ENCODE data around the gene ZKSCAN1. TPM values are rescaled to one million over a fixed set of nuclear protein-coding genes. Genes with fewer than 3 reads are reported as not detected.
A peak's percentile ranks its signal among the peaks of the same experiment; 100 is the strongest.
"Not testable (repeated sequence)": the region's sequence is repeated elsewhere in the genome, so short reads cannot be mapped to it uniquely, and the experiment has no call there.

The ZKSCAN1 gene
- total RNA-seq, 1 experiment from 2014 or later, result 9.0 TPM

DNA sequence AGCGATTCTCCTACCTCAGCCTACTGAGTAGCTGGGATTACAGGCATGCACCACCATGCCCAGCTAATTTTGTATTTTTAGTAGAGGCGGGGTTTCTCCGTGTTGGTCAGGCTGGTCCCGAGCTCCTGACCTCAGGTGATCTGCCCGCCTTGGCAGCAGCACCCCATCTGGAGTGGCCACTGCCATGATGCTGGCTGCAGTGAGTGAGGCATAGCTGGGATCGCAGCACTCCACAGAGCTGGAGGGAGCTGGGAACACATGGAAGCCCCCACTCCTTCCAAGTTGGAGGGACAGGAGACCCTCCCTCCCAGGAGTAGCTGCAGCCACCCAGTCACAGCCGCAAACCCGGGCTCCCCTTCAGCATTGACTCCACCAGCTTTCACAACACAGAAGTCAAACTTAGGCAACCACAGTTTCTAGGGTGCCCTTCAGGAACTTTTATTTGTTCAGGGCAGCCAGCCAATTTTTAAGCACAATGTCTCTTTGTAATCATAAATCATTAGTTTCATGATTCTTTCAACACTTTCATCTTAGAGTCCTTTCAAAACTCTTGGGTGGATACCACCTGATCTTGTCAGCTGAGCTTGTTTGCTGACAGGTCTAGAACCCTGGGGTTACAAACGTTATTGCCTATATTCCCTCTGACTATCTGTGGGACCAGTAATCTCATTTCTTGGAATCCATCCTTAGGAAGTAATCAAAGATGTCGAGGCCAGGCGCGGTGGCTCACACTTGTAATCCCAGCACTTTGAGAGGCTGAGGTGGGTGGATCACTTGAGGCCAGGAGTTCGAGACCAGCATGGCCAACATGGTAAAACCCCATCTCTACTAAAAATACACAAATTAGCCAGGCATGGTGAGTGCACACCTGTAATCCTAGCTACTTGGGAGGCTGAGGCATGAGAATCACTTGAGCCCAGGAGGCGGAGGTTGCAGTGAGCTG, 2.7 kb upstream of the ZKSCAN1 start:
- not testable (repeated sequence) for H3K4me3 ChIP-seq (ENCODE audit: insufficient read depth, low read depth, low read length); H3K36me3 ChIP-seq (replicated peaks; ENCODE audit: control insufficient read depth, insufficient read depth, low read length); H3K27me3 ChIP-seq (ENCODE audit: control insufficient read depth, insufficient read depth, low read length); DNase-seq

DNA sequence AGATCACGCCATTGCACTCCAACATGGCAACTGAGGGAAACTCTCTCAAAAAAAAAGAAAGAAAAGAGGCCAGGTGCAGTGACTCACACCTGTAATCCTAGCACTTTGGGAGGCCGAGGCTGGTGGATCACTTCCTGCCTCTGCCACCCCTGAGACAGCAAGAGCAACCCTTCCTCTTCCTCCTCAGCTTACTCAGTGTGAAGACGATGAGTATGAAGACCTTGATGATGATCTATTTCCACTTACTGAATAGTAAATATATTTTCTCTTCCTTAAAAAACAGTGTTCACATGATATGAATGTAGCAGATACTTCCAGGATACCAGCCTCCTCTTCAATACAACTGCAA, 2.1 kb upstream of the ZKSCAN1 start:
- no peaks in the 10 kb centered on the region for H3K36me3 ChIP-seq (replicated peaks; ENCODE audit: control insufficient read depth, insufficient read depth, low read length)
- no peak for DNase-seq
- H3K27me3 ChIP-seq (ENCODE audit: control insufficient read depth, insufficient read depth, low read length), result no peaks in the 10 kb centered on the region

GRCh38 chr7:100016215-100016901, 962 bp downstream of the ZKSCAN1 start:
- Histone ChIP-seq H3K36me3 (replicated peaks; ENCODE audit: control insufficient read depth, insufficient read depth, low read length) (peaks cover 1% of the 10 kb centered on the region; the same call in 1 of the 2 replicates), H3K4me3 (ENCODE audit: insufficient read depth, low read depth, low read length) (peak overlapping the region; percentile 94), H3K27me3 (ENCODE audit: control insufficient read depth, insufficient read depth, low read length) (no peaks in the 10 kb centered on the region)
- no peak for DNase-seq

More for the DNA sequence above, 2.1 kb upstream of the ZKSCAN1 start:
- H3K4me3 ChIP-seq (ENCODE audit: insufficient read depth, low read depth, low read length), result no peak overlapping the region

DNA sequence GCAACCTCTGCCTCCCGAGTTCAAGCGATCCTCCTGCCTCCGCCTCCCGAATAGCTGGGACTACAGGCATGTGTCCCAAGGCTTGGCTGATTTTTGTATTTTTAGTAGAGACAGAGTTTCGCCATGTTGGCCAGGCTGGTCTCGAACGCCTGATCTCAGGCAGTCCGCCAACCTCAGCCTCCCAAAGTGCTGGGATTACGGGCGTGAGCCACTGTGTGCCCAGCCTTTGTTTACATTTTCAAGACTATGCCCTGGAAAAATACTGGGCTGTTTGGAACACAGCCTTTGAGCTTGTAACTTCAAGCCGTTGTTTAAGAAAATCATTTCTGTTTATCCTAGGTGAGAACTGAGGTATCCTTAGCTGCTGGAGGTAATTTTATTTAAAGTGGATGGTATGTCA, 1.9 kb downstream of the ZKSCAN1 start:
- no peak for DNase-seq
- Histone ChIP-seq H3K36me3 (replicated peaks; ENCODE audit: control insufficient read depth, insufficient read depth, low read length) (peaks cover 1% of the 10 kb centered on the region), H3K27me3 (ENCODE audit: control insufficient read depth, insufficient read depth, low read length) (no peaks in the 10 kb centered on the region), H3K4me3 (ENCODE audit: insufficient read depth, low read depth, low read length) (no peak overlapping the region)

DNA sequence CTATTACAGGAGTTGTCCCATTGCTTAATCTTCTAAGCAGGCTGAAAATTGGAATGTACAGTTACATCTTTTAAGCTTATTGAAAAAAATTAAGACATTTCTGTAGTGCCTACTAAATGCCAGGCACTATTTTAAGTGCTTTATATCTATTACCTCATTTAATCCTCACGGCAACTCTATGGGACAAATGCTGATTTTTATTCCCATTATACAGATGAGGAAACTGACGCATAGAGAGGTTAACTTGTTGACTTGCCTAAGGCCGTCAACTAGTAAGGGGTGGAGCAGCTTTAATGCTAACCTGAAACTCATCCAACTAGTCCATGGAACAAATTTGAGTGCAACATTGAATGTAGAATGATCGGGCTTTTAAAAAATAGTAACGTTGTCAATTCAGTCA, 2.5 kb downstream of the ZKSCAN1 start:
- peaks cover 1% of the 10 kb centered on the region for H3K36me3 ChIP-seq (replicated peaks; ENCODE audit: control insufficient read depth, insufficient read depth, low read length)

GRCh38 chr7:100019908-100020307, 4.5 kb downstream of the ZKSCAN1 start:
- DNase-seq, result no peak
- Histone ChIP-seq H3K4me3 (ENCODE audit: insufficient read depth, low read depth, low read length) (no peak overlapping the region), H3K27me3 (ENCODE audit: control insufficient read depth, insufficient read depth, low read length) (no peaks in the 10 kb centered on the region), H3K36me3 (replicated peaks; ENCODE audit: control insufficient read depth, insufficient read depth, low read length) (peaks cover 15% of the 10 kb centered on the region)

More for the DNA sequence above, 2.5 kb downstream of the ZKSCAN1 start:
- Histone ChIP-seq H3K27me3 (ENCODE audit: control insufficient read depth, insufficient read depth, low read length) (no peaks in the 10 kb centered on the region), H3K4me3 (ENCODE audit: insufficient read depth, low read depth, low read length) (no peak overlapping the region)
- DNase-seq, result no peak

DNA sequence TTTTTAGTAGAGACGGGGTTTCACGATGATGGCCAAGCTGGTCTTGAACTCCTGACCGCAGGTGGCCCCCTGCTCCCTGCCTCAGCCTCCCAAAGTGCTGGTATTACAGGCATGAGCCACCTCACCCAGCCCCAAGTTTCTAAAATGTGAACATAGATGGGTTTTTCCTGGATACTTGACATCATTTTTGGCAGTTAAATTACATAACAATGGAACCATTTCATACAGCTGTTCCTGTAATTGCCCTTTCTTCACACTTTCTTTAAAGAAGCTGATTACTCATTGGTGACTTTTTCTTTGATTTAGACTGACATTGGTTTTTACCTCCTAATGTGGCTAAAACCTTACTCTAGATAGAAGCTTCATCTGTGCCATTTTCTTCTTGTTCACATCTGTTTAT, 5.9 kb downstream of the ZKSCAN1 start:
- Histone ChIP-seq H3K4me3 (ENCODE audit: insufficient read depth, low read depth, low read length) (no peak overlapping the region), H3K36me3 (replicated peaks; ENCODE audit: control insufficient read depth, insufficient read depth, low read length) (peaks cover 17% of the 10 kb centered on the region), H3K27me3 (ENCODE audit: control insufficient read depth, insufficient read depth, low read length) (no peaks in the 10 kb centered on the region)
- DNase-seq, result no peak

DNA sequence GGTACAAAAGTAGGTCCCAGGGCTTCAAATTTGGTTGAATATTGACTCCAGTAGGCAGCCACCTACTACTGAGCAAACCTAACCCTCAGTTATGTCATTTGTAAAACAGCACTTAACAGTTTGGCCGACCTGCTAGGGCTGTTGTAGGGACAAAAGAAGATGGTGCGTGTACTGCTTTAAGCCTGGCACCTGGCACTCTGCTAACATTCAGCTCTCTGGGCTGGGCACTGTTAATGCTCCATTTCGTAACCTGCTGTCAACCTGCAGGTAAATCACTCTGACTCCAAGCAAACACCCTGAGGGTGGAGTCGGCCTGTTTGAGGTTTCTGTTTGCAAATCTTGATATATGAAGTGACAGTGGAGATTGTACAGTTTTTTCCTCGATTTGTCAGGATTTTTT, 7.2 kb downstream of the ZKSCAN1 start:
- DNase-seq, result no peak
- no peak overlapping the region for H3K4me3 ChIP-seq (ENCODE audit: insufficient read depth, low read depth, low read length)
- H3K27me3 ChIP-seq (ENCODE audit: control insufficient read depth, insufficient read depth, low read length), result no peaks in the 10 kb centered on the region
- H3K36me3 ChIP-seq (replicated peaks; ENCODE audit: control insufficient read depth, insufficient read depth, low read length), result peaks cover 17% of the 10 kb centered on the region

DNA sequence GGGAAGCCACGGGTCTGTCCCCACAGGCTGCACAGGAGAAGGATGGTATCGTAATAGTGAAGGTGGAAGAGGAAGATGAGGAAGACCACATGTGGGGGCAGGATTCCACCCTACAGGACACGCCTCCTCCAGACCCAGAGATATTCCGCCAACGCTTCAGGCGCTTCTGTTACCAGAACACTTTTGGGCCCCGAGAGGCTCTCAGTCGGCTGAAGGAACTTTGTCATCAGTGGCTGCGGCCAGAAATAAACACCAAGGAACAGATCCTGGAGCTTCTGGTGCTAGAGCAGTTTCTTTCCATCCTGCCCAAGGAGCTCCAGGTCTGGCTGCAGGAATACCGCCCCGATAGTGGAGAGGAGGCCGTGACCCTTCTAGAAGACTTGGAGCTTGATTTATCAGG, 8.1 kb downstream of the ZKSCAN1 start:
- Histone ChIP-seq H3K27me3 (ENCODE audit: control insufficient read depth, insufficient read depth, low read length) (no peaks in the 10 kb centered on the region), H3K4me3 (ENCODE audit: insufficient read depth, low read depth, low read length) (no peak overlapping the region), H3K36me3 (replicated peaks; ENCODE audit: control insufficient read depth, insufficient read depth, low read length) (peaks cover 17% of the 10 kb centered on the region)
- DNase-seq, result no peak

DNA sequence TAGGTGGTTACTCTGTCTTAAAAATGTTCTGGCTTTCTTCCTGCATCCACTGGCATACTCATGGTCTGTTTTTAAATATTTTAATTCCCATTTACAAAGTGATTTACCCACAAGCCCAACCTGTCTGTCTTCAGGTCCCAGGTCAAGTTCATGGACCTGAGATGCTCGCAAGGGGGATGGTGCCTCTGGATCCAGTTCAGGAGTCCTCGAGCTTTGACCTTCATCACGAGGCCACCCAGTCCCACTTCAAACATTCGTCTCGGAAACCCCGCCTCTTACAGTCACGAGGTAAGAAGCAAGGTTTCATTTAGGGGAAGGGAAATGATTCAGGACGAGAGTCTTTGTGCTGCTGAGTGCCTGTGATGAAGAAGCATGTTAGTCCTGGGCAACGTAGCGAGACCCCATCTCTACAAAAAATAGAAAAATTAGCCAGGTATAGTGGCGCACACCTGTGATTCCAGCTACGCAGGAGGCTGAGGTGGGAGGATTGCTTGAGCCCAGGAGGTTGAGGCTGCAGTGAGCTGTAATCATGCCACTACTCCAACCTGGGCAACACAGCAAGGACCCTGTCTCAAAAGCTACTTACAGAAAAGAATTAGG, 8.7 kb downstream of the ZKSCAN1 start:
- DNase-seq, result no peak
- Histone ChIP-seq H3K4me3 (ENCODE audit: insufficient read depth, low read depth, low read length) (no peak overlapping the region), H3K27me3 (ENCODE audit: control insufficient read depth, insufficient read depth, low read length) (no peaks in the 10 kb centered on the region), H3K36me3 (replicated peaks; ENCODE audit: control insufficient read depth, insufficient read depth, low read length) (peaks cover 15% of the 10 kb centered on the region)

GRCh38 chr7:100027197-100027596, 11.8 kb downstream of the ZKSCAN1 start:
- Histone ChIP-seq H3K27me3 (ENCODE audit: control insufficient read depth, insufficient read depth, low read length) (no peaks in the 10 kb centered on the region), H3K4me3 (ENCODE audit: insufficient read depth, low read depth, low read length) (no peak overlapping the region), H3K36me3 (replicated peaks; ENCODE audit: control insufficient read depth, insufficient read depth, low read length) (peaks cover 23% of the 10 kb centered on the region)
- no peak for DNase-seq

GRCh38 chr7:100029596-100029995, 14.2 kb downstream of the ZKSCAN1 start:
- DNase-seq, result no peak
- Histone ChIP-seq H3K4me3 (ENCODE audit: insufficient read depth, low read depth, low read length) (no peak overlapping the region), H3K36me3 (replicated peaks; ENCODE audit: control insufficient read depth, insufficient read depth, low read length) (peaks cover 24% of the 10 kb centered on the region), H3K27me3 (ENCODE audit: control insufficient read depth, insufficient read depth, low read length) (no peaks in the 10 kb centered on the region)

DNA sequence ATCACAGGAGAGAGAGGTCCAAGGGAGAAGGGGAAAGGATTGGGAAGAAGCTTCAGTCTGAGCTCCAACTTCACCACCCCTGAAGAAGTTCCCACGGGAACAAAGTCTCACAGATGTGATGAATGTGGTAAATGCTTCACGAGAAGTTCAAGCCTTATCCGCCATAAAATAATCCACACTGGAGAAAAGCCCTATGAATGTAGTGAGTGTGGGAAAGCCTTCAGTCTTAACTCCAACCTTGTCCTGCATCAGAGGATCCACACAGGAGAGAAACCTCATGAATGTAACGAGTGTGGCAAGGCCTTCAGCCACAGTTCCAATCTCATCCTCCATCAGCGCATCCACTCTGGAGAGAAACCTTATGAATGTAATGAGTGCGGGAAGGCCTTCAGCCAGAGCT, 18.1 kb downstream of the ZKSCAN1 start:
- Histone ChIP-seq H3K4me3 (ENCODE audit: insufficient read depth, low read depth, low read length) (no peak overlapping the region), H3K36me3 (replicated peaks; ENCODE audit: control insufficient read depth, insufficient read depth, low read length) (peaks cover 23% of the 10 kb centered on the region), H3K27me3 (ENCODE audit: control insufficient read depth, insufficient read depth, low read length) (no peaks in the 10 kb centered on the region)
- no peak for DNase-seq

GRCh38 chr7:100034871-100035510, 19.6 kb downstream of the ZKSCAN1 start:
- Histone ChIP-seq H3K27me3 (ENCODE audit: control insufficient read depth, insufficient read depth, low read length) (no peaks in the 10 kb centered on the region), H3K4me3 (ENCODE audit: insufficient read depth, low read depth, low read length) (no peak overlapping the region), H3K36me3 (replicated peaks; ENCODE audit: control insufficient read depth, insufficient read depth, low read length) (peaks cover 23% of the 10 kb centered on the region)
- DNase-seq, result no peak
